K562 treated with DMSO at 1 percent for 48 hours (cell line): Measurements from ENCODE around the gene STEAP1B. TPM values are rescaled to one million over a fixed set of nuclear protein-coding genes. Genes with fewer than 3 reads are reported as not detected.

ENCODE experiments used
- total RNA-seq: library from RNA; unstranded; fragments of 300-600 nt; gene quantifications from 2 replicates; pipeline ENCODE4 v1.2.3, GENCODE V29; 2022; ENCODE audit warnings: low replicate concordance; ENCODE audit errors: extremely low read depth

The STEAP1B gene
- total RNA-seq = not detected in 2 replicates

DNA sequence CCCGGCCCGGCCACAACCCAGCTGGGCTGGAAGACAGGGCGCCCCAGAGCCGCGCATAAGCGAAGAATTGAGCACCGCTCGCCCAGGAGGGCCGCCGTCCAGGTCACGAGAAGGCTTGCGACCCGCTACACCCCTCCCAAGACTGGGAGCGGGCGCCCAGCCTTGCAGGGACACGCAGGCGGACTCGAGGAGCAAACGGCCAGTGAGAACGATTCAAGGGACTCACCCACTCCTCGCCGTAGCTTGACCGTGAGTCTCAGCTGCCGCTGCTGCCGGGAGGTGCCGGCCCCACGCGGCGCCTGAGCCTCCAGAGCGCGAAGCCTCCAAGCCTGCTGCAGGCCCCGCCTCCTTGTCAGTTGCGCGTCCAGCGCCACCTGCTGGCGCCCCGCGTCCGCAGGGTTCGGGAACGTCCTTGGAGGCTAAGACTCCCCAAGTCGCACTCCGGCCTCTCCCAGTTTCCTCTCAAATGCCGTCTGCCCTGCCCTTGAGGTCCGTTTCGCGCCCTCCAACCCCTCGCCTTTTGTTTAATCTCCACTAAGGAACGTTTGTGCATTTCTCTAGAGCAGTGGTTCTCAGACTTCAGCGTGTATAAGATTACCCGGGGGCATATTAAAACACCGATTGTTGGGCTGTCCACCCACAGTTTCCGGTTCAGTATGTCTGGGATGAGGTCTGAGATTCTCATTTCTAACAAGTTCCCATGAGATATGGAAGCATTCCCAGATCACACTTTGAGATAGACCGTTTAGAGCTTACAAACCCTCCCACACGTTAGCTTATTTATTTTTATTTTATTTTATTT is at the start of gene STEAP1B:
Gene STEAP1B, minus strand, starts transcription at position 301 of the 802 bp plus-strand sequence. CDS start 5,333 bp downstream, outside the sequence.

Other genes starting within 250 kb of the STEAP1B start
- gene RAPGEF5, start 143.0 kb downstream of the STEAP1B start, total RNA-seq = not detected in 2 replicates
- gene IL6, start 227.0 kb upstream of the STEAP1B start, total RNA-seq = not detected in 2 replicates